ENCODE measurements around the gene TSPEAR. TPM values are rescaled to one million over a fixed set of nuclear protein-coding genes. Genes with fewer than 3 reads are reported as not detected.

Gene TSPEAR
- total RNA-seq, 1 donor from 2014 or later: 1.0 TPM

DNA sequence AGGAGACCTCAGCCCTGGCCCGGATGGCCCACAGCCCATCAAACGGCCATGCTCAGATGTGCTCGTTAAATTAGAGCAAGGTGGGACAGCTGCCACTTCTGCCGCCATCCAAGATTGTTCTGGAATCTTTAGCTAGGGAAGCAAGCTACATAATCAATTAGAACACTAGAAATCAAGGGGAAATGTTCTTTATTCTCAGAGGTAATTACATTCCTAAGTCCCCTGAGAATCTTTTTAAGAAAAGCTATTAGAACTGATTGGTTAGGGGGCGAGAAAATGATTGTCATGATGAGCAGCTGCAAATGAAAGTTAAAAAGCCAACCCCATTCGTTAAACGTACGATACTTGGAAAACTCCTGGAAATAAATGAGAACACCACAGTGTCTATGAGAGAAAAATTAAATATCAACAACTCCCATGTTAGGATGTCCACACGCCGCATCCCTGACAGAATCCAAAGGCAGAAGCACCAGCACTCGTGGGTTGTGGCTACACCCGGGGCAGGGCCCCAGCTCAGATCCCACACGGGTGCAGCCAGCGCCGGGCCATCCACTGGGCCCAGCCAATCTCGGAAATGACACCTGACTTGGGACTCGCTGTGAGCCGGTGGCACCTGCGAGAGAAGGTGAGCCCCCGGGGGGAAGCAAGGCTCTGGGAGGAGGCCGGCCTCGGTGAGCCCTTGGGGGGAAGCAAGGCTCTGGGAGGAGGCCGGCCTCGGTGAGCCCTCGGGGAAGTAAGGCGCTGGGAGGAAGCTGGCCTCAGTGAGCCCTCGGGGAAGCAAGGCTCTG lies 209.0 kb downstream of the TSPEAR start:
- no peak for DNase-seq

DNA sequence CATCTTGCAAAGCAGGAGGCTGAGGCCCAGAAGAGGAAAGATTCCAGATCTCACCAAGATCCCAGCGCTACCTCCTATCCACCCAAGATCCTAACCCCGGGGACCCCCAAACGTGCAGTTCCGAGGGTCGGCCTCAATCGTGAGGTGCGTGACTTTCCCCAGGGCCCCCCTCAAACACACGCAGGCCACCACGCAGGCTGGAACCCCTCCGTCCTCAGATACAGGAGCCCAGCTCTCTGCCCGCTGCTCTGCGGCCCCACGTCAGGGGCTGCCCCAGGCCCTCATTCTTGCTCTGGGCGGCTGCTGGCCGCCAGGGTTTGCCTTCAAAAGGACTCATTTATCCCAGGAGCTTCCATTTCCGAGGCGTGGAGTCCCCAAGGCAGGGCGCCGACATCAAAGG lies 211.3 kb downstream of the TSPEAR start:
- DNase-seq: no peak

DNA sequence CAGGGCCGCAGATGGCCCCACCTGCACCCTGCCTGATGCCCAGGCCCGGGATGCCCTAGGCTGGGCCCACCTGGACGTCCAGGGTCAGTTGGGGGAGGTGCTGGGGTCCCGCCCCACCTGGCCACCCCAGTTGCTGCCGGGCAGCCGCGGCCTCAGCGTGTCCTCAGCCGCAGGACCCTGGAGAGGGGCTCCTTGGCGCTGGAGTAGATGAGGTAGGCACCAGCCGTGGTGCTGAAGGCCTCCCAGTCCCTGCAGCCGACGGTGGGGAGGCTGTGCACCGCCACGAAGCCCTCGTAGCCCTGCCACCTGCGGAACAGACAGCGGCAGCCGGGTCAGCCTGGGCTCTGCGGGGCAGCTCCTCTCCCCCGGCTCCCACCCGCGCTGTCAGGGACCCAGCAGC lies 211.7 kb downstream of the TSPEAR start:
- DNase-seq: no peak

DNA sequence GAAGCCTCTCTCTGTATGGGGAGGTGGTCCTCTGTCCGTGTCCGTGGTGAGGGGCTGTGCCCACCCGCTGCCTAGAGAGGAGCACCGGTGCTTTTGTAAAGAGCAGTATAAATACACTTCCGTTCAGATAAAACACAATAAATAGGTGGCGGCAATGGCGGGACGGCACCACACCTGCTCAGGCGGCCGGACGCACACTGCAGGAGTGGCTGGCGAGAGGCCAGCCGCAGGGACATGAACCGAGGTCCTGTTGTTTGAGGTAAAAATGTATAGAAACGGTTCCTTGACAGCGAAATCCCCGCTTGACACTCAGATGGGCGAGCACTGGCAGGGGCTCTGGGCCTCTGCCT lies 212.2 kb downstream of the TSPEAR start:
- no peak for DNase-seq

DNA sequence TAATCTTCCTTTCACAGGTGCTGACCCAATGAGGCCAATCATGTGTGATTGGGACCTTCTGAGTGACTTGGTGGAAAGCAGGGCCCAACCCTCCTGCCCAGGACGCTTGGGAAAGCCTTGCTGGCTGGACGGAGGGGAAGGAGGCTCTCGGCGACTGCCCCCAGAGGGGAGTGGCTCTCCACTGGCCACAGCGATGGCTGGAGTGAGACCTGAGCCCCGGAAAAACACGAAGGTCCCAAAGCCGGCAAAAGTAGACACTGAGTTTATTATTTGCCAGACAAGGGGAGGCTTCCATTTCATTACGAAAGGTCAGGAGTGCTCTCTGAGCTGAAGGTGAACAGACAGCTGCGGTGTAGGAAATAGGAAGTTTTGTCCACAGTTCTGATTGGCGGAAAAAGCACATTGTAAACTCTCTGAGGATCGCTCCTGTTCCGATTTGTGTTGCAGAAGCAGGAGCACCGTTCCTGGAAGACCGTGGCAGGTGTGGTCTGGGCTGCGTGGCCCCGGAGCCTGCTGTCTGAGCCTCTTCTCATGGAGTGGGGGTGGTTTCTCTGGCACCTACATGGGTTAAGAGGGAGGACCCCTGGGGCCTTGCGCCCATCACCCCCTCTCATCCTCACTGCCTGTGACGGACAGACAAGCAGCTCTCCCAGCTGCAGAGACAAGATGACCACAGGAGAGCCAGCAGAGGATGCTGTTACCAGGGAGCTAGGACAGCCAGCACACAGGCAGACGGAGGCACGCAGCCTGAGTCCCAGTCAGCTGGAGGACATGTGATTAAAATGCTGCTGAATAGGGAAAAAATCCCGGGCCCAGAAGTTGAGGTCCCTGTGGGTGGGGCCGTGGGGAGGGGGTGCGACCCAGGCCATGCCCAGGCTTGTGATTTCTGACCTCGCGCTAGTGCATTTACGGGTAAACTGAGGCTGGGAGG lies 212.8 kb downstream of the TSPEAR start:
- no peak for DNase-seq

DNA sequence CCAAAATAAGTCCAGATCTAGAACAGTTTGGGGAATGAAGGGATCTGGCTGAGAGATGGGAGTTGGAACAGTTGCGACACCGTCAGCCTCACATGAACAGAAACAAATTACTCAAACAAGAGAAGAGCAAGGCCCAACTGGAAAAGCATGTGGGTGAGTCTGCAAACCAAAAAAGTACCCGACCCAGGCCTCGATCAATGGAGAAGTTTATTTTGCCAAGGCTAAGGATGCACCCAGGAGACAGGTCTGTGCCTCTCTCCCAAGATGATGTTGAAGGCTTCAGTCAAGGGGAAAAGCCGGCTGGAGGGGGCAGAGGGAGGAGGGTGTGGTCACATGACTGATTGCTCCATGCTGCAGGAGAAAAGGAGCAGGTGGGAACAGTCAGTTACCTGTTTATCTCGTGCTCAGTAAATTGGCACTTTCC lies 213.7 kb downstream of the TSPEAR start:
- peak; percentile 23 for DNase-seq

DNA sequence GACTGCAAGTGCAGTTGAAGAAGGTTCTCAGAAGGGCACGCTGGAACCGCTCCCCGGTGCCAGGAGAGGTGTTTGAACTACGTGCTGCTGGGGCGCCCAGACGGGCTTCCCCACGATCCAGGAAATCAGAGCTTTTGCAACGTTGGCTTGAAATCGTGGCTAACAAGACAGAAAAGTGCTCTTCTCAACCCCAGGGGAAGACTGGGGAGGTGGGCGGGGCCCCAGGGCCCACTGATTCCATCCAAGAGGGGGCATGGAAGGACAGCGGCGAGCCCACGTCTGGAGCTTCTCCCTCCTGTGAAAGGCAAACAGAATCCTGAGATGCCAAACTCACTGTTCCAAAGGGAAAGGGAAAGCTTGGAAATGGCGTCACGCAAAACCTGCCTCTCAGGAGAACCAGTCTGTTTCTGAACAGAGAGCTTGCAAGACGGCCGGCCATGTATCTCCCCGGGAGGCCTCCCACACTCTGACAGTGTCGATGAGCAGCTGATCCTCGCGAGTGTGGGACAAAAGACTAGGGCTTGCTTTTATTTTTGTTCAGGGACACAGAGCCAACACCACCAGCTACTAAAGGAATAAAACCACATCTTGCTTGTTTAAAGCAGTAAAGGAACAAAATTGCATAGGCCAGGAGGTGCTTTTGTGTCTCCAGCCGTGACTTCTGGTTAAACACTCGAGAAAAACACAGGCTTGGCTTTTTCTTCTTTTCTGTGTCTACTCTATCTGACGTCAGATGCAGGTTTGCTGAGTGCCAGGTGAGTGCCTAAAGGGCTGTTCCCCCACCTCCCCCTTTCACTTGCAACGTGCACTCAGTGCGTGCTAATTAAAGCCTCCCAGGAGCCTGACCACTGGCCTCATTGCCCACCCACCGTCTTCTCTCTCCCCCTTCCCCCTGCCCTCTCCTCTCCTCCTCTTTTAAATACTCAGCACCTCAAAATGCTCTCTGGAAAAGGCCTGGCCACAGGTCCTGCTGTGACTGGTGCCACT lies 214.5 kb downstream of the TSPEAR start:
- peak; percentile 29 for DNase-seq

DNA sequence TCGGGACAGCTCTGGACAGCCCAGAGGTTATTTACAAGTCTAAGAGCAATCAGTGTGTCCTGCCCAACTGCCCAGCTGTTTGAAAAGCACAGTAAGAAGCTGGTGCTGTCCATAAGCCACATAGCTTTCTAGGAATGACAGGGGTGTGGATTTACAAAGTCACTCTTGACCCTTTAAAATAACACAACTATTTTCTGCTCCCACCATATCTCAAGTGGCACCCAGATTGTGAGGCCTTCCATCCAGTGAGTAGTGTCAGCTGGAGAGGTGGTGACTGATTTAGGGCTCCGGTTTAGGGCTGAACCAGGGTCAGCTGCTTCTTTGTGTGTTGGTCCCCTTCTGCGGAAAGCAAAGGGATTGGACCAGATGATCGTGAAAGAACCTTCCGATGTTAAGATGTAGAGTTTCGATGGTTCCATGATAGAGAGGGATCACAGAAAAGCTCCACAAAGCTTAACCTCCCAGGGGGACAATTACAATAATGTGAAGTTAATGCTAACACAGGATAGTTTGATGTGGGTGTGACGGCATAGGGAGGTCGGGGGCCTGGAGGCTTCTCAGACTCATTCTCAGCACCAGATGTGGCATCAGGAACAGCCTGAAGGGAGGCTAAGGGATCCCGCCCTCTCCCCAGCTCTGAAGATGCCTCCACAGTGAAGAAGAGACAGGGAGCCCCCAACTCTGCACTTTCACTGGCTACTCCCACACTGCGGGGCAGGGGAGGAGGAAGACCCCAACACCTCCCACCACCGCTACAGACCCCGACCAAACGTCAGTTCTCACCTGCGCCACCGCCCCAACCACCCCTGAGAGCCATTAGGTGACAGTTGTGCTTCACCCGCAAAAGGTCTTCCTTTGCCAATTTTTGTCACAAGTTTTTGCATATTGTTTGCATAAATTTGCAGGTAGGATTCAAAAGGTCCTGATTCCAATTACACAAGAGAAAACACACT lies 215.5 kb downstream of the TSPEAR start:
- DNase-seq: peak; percentile 58

DNA sequence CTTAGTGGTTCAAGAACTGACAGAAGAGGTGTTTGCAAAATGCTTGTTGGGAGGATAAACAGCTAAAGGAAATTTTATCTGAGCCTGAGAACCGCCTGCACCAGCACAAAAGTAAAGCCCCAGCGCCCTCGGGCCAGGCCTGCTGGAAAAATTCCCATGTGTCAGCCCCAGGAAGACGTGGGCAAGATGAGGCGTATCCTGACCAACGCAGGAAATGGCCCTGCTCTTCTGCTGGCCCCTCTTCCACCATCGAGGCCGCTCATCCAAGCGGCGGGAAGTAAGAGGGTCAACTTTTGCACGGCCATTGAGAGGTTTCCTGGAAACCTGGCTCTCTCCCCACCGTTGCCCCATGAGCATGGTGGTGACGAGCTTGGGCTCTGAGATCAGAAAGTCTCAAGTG lies 216.4 kb downstream of the TSPEAR start:
- no peak for DNase-seq

DNA sequence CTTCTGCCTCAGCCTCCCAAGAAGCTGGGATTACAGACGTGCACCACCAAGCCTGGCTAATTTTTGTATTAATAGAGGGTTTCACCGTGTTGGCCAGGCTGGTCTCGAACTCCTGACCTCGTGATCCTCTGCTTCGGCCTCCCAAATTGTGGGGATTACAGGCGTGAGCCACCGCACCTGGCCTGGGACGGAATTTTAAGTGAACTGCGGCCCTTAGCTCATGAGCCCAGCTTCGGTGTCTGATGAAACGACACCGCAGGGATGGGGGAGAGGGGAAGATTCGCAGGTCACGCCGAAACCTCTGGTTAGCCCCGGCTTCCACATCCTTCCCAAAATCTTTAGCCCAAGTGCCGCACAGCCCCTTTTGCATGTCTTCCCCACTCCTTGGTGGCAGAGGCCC lies 217.0 kb downstream of the TSPEAR start:
- DNase-seq: no peak

DNA sequence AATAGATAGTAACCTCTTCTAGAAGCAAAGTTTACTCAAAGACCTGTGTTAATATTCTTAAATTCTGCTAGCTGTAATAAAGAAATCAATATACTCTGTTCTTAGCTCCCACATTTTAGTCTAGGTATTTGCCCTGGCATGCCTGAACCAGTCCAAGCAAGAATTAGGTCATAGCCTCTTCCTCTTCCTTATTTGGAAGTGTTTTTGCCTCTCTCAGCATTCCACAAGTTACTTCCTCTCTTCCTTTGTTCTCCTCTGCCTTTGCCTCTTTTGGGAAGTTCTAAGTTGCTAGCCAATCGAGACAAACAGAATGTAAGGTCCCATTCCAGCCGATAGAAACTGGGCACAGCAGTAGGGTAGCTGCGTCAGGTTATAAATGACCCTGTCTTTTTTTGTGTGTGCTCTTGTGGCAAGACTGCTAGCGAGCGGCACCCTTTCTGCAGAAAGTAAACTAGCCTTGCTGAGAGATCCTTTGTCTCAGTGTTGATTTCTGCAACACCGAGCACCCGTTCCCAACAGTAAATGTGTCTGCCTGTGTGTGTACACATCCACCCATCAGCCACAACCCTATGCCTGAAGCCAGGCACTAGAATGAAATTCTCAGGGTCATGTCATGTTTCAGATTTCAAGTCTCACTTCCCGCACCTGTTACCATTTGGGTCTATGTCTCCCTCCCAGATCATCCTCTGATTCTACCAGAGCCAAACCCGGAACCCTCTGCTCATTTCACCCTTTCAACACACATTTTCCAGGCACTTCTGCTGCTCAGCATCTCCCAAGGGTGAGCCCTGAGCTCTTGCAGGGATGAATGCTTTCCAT lies 218.6 kb downstream of the TSPEAR start:
- no peak for DNase-seq

DNA sequence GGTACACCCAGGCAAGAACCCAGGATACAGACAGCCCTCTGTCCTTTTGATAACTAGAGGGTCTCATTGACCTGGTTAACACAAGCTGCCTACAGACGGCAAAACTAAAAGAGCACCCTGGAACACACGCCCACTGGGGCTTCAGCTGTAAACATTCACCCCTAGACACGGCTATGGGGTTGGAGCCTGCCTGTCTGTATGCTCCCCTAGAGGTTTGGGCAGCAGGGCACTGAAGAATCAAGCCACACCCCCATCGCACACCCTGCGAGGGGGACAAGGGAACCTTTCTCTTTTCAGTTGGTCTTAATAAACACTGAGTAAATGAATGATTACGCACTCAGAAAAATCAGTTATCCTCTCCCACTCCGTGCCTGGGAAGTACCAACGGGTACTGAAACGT lies 220.6 kb downstream of the TSPEAR start:
- DNase-seq: no peak

DNA sequence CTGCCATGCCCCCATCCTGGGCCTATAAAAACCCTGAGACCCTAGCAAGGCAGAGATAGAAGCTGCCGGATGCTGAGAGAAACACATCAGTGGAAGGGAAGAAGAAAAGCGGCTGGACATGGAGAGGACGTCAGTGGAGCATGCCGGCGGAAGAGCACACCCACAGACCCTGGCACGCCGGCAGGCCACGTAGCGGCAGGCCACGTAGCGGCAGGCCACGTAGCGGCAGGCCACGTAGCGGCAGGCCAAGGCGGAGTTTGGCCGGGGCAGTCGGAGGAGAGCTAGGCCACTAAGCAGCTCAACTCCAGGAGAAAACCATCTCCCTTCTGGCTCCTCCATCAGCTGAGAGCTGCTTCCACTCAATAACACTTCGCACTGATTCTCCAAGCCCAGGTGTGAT lies 221.0 kb downstream of the TSPEAR start:
- DNase-seq: no peak

DNA sequence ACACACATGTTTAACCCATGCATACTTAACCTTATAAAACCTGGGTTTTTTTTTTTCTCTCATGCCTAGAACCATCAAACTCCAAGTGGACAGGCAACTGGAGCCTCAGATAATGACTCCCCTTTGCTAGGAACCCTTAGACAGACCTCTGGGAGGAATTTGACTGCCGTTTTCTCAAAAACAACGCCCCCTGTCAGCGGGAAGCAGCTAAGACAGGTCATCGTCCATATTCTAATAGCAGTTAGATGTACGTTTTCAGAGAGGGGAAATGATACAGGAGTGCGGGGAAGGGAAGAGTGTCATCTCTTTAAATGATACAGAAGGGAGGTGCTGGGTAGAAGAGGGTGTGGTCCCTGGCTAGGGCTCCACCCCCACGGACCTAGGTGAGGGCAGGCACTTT lies 221.4 kb downstream of the TSPEAR start:
- DNase-seq: no peak

DNA sequence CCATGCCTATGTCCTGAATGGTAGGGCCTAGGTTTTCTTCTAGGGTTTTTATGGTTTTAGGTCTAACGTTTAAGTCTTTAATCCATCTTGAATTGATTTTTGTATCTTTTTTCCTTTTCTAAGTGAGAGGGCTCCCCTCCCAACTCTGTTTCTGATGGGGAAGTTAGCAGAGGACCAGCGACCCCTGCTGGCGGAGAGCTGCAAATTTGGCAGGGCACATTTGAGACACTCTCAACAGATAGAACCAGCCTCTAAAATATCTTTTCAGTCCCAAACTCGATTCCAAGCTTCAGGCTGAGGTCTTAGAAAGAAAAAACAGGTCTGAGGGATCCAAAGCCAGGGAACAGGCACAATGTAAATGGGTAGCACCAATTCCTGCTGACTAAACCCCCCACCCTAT lies 223.5 kb downstream of the TSPEAR start:
- no peak for DNase-seq

DNA sequence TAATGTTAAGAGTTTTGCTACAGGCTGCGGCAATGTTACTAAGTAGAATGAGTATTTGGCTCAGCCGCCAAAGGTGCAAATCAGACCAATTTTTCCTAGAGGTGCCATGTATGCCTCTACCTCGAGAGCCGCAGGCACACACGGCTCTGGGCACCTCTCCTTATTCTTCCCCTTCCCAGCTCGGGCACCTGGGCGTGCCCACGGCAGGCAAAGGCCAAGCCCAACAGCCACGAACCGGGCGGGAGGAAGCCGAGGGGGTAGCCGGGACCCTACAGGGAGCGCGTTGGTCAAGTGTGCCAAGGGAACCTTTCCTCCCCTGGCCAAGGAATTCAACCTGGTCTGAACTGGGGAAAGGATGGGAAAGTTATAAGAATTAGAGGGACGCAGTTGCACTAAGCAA lies 225.1 kb downstream of the TSPEAR start:
- no peak for DNase-seq

DNA sequence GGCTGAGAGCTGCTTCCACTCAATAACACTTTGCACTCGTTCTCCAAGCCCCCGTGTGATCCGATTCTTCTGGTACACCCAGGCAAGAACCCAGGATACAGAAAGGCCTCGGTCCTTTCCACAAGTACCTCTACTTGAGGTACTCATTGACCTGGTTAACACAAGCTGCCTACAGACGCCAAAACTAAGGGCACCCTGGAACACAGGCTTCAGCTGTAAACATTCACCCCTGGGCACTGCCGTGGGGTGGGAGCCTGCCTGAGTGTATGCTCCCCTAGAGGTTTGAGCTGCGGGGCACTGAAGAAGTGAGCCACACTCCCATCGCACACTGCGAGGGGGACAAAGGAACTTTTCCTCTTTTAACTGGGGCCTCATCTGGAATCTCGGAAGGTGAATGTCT lies 225.6 kb downstream of the TSPEAR start:
- no peak for DNase-seq

DNA sequence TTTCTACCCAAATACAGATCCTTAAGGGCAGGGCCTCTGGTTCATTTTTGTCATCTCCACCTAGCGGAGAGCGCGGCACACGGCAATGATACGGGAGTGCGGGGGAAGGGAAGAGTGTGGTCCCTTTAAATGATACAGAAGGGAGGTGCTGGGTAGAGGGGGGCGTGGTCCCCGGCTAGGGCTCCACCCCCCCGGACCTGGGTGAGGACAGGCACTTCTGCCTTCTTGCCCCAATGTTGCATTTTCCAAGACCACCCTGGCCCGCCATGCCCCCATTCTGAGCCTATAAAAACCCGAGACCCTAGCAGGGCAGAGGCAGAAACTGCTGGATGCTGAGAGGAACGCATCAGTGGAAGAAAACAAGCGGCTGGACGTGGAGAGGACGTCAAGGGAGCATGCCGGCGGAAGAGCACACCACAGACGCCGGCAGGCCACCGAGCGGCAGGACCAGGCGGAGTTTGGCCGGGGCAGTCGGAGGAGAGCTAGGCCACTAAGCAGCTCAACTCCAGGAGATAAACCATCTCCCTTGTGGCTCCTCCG lies 226.0 kb downstream of the TSPEAR start:
- DNase-seq: no peak

DNA sequence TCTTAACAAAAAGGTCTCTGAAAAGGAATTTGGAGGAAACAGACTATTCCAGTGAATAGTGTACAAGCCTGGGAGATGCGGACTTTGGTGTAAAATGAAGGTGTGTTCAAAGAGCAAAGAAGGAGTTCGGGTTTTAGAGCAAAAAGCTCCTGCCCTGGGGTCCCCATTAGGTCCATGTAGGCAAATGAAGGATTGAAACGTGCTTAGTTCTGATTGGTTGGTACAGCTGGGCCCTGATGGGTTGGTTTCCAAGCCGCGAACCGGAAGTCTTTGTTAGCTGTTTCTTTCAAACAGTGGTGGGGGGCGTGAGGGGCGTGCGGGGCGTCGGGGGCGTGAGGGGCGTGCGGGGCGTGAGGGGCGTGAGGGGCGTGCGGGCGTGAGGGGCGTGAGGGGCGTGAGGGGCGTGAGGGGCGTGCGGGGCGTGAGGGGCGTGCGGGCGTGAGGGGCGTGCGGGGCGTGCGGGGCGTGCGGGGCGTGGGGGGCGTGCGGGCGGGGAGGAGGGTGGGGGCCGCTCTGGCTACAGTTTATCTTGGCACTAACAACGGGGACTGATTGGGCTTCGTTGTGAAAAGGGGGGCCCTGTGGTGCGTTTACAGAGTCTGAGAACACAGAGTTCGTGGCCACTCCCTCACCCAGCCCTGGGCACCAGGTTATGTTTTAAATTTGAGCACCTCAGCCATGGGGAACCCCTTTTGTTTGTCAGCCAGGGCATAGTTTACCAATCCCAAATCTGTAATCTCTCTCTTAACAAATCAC lies 226.7 kb downstream of the TSPEAR start:
- DNase-seq: no peak
